ENCODE data around the gene HNRNPA2B1. TPM values are rescaled to one million over a fixed set of nuclear protein-coding genes. Genes with fewer than 3 reads are reported as not detected.
"Not testable (repeated sequence)": the region's sequence is repeated elsewhere in the genome, so short reads cannot be mapped to it uniquely, and the experiment has no call there.

Gene HNRNPA2B1
- total and polyA plus RNA-seq, 4 donors = 165 to 1,155 (median 662) TPM

- WGBS (ENCODE audit: insufficient coverage) = no CpG with 5 or more reads among the region's 3 CpGs
- peaks cover 3% of the 10 kb centered on the region for H3K4me1 ChIP-seq (ENCODE audit: control insufficient read depth, insufficient read depth, low read length)
- no peak overlapping the region for H3K4me3 ChIP-seq (ENCODE audit: low read depth, low read length)
- H3K9me3 ChIP-seq (ENCODE audit: control insufficient read depth, insufficient read depth, low read length) = no peaks in the 10 kb centered on the region
- no peak for DNase-seq (ENCODE audit: low read depth in 4 of 6, low spot score in 6 of 6)
- H3K27ac ChIP-seq (ENCODE audit: low read depth, low read length) = no peak overlapping the region
- no peaks in the 10 kb centered on the region for H3K27me3 ChIP-seq (ENCODE audit: control insufficient read depth, insufficient read depth, low read length)
- no peaks in the 10 kb centered on the region for H3K36me3 ChIP-seq (ENCODE audit: control insufficient read depth, insufficient read depth, low read length)
These were observed 33.1 kb downstream of the HNRNPA2B1 start for GRCh38 chr7:26167303-26167934.

DNA sequence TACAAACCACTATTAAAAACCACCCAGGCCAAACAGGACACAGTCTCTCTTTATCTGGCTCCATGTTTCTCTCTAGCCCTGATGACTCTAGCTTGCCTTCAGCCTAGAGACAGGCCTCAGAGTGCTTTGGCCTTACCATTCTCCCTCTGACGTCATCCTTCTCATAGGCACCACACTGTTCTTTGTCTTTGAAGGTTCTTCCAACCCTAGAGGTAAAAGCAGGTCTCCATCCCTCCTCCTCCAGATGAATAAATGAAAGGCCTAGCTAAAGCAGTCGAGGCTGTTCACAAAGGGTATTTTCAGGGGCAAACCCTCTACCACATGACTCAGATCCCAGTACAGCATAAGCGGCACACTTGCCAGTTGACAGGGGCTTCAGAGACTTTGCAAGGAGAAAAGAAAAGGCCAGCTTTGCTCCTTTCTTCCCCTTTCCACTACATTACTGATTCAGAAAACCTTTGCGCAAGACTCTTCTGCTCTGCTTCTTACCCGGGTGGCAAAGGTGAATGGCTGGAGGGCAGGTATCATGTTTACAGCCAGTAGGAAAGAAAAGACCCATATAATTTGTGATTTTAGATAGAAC is 33.8 kb downstream of the HNRNPA2B1 start:
- no peaks in the 10 kb centered on the region for H3K27me3 ChIP-seq (ENCODE audit: control insufficient read depth, insufficient read depth, low read length)
- H3K27ac ChIP-seq (ENCODE audit: low read depth, low read length) = no peak overlapping the region
- DNase-seq (ENCODE audit: low read depth in 4 of 6, low spot score in 6 of 6) = no peak
- H3K4me1 ChIP-seq (ENCODE audit: control insufficient read depth, insufficient read depth, low read length) = peaks cover 3% of the 10 kb centered on the region
- H3K9me3 ChIP-seq (ENCODE audit: control insufficient read depth, insufficient read depth, low read length) = no peaks in the 10 kb centered on the region
- no peaks in the 10 kb centered on the region for H3K36me3 ChIP-seq (ENCODE audit: control insufficient read depth, insufficient read depth, low read length)
- WGBS (ENCODE audit: insufficient coverage) = 73% methylated on average over 3 of the region's 5 CpGs
- no peak overlapping the region for H3K4me3 ChIP-seq (ENCODE audit: low read depth, low read length)

DNA sequence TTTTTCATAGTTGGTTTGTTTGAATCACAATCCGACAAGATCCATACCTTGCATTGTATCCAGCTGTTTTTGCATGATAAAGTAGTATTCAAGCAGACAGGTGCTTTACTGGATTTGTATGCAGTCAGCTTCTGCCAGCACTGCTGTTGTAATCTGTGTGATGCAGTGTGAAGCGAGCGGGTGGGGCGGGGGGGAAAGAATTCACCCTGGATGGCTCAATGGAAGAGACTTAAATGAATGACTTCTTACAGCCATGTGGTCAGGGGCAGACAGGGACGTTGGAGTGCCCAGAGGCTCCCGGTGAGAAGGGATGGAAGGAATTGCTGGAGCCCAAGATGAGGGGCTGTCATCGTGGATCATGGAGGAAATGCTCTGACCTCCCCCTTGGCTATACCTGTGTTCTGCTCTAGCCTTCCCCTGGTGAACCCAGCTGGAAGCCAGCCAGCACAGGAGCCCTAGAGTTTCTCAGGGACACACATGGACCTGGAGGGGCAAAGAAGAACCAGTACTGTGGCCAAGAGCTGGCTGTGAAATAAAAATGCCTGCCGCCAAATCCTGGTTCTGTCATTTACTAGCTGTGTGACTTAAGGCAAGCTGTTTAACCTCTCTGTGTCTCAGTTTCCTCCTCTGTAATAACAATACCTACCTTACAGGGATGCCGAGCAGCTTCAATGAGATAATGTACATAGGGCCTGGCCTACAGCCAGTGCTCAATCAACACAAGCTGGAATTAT is 34.4 kb downstream of the HNRNPA2B1 start:
- Histone ChIP-seq H3K4me1 (ENCODE audit: control insufficient read depth, insufficient read depth, low read length) (peaks cover 3% of the 10 kb centered on the region), H3K27me3 (ENCODE audit: control insufficient read depth, insufficient read depth, low read length) (no peaks in the 10 kb centered on the region), H3K4me3 (ENCODE audit: low read depth, low read length) (no peak overlapping the region), H3K27ac (ENCODE audit: low read depth, low read length) (no peak overlapping the region), H3K36me3 (ENCODE audit: control insufficient read depth, insufficient read depth, low read length) (no peaks in the 10 kb centered on the region), H3K9me3 (ENCODE audit: control insufficient read depth, insufficient read depth, low read length) (no peaks in the 10 kb centered on the region)
- 40% methylated on average over 7 of the region's 9 CpGs for WGBS (ENCODE audit: insufficient coverage)
- DNase-seq (ENCODE audit: low read depth in 4 of 6, low spot score in 6 of 6) = peak in 1 of 6 donors; percentile 27

- whole genome bisulfite sequencing (ENCODE audit: insufficient coverage) = no CpG with 5 or more reads among the region's 1 CpG
- H3K27ac ChIP-seq (ENCODE audit: low read depth, low read length); H3K4me3 ChIP-seq (ENCODE audit: low read depth, low read length); H3K9me3 ChIP-seq (ENCODE audit: control insufficient read depth, insufficient read depth, low read length); DNase-seq (ENCODE audit: low read depth in 4 of 6, low spot score in 6 of 6); H3K36me3 ChIP-seq (ENCODE audit: control insufficient read depth, insufficient read depth, low read length); H3K4me1 ChIP-seq (ENCODE audit: control insufficient read depth, insufficient read depth, low read length); H3K27me3 ChIP-seq (ENCODE audit: control insufficient read depth, insufficient read depth, low read length): not testable (repeated sequence)
These were observed 36.7 kb downstream of the HNRNPA2B1 start for GRCh38 chr7:26163804-26164203.

DNA sequence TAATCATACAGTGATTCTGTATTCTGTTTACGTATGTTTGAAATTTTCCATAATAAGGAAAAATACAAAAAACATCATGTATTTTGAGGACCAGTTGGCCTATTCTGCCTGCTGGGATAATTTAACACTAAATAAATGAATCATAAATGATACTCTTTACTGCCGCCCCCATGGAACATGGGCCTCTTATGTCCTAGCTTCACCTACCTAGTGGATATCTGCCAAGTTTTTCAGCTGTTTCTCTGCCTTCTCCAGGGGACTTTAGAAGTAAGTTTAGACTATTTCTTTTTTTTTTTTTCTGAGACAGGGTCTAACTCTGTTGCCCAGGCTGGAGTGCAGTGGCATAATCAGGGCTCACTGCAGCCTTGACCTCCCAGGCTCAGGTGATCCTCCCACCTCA is 38.1 kb downstream of the HNRNPA2B1 start:
- Histone ChIP-seq H3K4me3 (ENCODE audit: low read depth, low read length) (no peak overlapping the region), H3K36me3 (ENCODE audit: control insufficient read depth, insufficient read depth, low read length) (no peaks in the 10 kb centered on the region), H3K9me3 (ENCODE audit: control insufficient read depth, insufficient read depth, low read length) (no peaks in the 10 kb centered on the region), H3K4me1 (ENCODE audit: control insufficient read depth, insufficient read depth, low read length) (peaks cover 3% of the 10 kb centered on the region), H3K27ac (ENCODE audit: low read depth, low read length) (no peak overlapping the region), H3K27me3 (ENCODE audit: control insufficient read depth, insufficient read depth, low read length) (peaks cover 3% of the 10 kb centered on the region)
- no peak for DNase-seq (ENCODE audit: low read depth in 4 of 6, low spot score in 6 of 6)
- no CpG with 5 or more reads among the region's 2 CpGs for WGBS (ENCODE audit: insufficient coverage)

DNA sequence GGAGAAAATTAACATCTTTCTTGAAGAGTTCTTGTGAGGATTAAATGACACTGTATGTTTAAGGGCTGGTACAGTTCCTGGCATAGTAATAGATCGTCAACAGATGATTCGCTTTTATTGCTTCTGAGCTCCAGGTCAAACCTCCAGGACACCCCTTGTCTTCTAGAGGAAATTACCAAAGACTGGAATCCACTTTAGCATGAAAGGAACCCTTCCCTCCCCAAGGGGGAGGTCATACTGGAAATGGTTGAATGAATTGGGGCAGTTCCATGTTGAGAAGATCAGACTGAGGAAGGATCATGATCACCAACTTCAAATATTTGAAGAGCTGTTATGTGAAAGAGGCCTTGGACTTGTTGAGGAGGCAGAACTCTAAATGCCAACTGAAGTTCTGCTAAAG is 39.6 kb downstream of the HNRNPA2B1 start:
- 83% methylated on average over 2 of the region's 2 CpGs for WGBS (ENCODE audit: insufficient coverage)
- H3K27ac ChIP-seq (ENCODE audit: low read depth, low read length) = no peak overlapping the region

DNA sequence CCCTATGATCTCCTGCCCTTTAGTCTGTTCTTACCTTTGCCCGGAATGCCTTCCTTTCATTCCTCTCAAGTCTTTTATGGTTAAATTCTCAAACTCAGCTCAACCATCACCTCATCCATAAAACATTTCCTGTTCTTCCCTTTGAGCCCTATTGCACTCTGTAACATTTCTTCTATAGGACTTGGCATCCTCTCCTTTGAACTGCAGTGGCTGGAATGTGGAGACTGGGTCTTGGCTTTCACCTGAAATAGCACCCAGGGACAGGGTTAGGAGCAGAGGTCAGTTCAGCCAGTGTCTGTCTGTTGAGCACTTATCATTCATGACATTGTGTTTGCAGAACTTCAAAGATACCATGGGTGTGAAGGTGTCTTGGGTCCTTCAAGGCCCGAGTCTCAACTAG is 41.3 kb downstream of the HNRNPA2B1 start:
- no peak overlapping the region for H3K4me3 ChIP-seq (ENCODE audit: low read depth, low read length)
- H3K9me3 ChIP-seq (ENCODE audit: control insufficient read depth, insufficient read depth, low read length) = no peaks in the 10 kb centered on the region
- no peak overlapping the region for H3K27ac ChIP-seq (ENCODE audit: low read depth, low read length)
- no peaks in the 10 kb centered on the region for H3K4me1 ChIP-seq (ENCODE audit: control insufficient read depth, insufficient read depth, low read length)
- DNase-seq (ENCODE audit: low read depth in 4 of 6, low spot score in 6 of 6) = no peak
- H3K27me3 ChIP-seq (ENCODE audit: control insufficient read depth, insufficient read depth, low read length) = peaks cover 16% of the 10 kb centered on the region
- 80% methylated on average over 2 of the region's 2 CpGs for WGBS (ENCODE audit: insufficient coverage)
- H3K36me3 ChIP-seq (ENCODE audit: control insufficient read depth, insufficient read depth, low read length) = no peaks in the 10 kb centered on the region

More for the DNA sequence above, 39.6 kb downstream of the HNRNPA2B1 start:
- no peak for DNase-seq (ENCODE audit: low read depth in 4 of 6, low spot score in 6 of 6)
- Histone ChIP-seq H3K27me3 (ENCODE audit: control insufficient read depth, insufficient read depth, low read length) (peaks cover 3% of the 10 kb centered on the region), H3K36me3 (ENCODE audit: control insufficient read depth, insufficient read depth, low read length) (no peaks in the 10 kb centered on the region), H3K9me3 (ENCODE audit: control insufficient read depth, insufficient read depth, low read length) (no peaks in the 10 kb centered on the region), H3K4me1 (ENCODE audit: control insufficient read depth, insufficient read depth, low read length) (no peaks in the 10 kb centered on the region), H3K4me3 (ENCODE audit: low read depth, low read length) (no peak overlapping the region)

- no peaks in the 10 kb centered on the region for H3K9me3 ChIP-seq (ENCODE audit: control insufficient read depth, insufficient read depth, low read length)
- H3K36me3 ChIP-seq (ENCODE audit: control insufficient read depth, insufficient read depth, low read length) = no peaks in the 10 kb centered on the region
- peaks cover 31% of the 10 kb centered on the region for H3K27me3 ChIP-seq (ENCODE audit: control insufficient read depth, insufficient read depth, low read length)
- H3K4me3 ChIP-seq (ENCODE audit: low read depth, low read length) = no peak overlapping the region
- no peak overlapping the region for H3K27ac ChIP-seq (ENCODE audit: low read depth, low read length)
- H3K4me1 ChIP-seq (ENCODE audit: control insufficient read depth, insufficient read depth, low read length) = peaks cover 7% of the 10 kb centered on the region
- no peak for DNase-seq (ENCODE audit: low read depth in 4 of 6, low spot score in 6 of 6)
- WGBS (ENCODE audit: insufficient coverage) = 75% methylated on average over 1 of the region's 4 CpGs
These were observed 42.9 kb downstream of the HNRNPA2B1 start for GRCh38 chr7:26157520-26158105.

DNA sequence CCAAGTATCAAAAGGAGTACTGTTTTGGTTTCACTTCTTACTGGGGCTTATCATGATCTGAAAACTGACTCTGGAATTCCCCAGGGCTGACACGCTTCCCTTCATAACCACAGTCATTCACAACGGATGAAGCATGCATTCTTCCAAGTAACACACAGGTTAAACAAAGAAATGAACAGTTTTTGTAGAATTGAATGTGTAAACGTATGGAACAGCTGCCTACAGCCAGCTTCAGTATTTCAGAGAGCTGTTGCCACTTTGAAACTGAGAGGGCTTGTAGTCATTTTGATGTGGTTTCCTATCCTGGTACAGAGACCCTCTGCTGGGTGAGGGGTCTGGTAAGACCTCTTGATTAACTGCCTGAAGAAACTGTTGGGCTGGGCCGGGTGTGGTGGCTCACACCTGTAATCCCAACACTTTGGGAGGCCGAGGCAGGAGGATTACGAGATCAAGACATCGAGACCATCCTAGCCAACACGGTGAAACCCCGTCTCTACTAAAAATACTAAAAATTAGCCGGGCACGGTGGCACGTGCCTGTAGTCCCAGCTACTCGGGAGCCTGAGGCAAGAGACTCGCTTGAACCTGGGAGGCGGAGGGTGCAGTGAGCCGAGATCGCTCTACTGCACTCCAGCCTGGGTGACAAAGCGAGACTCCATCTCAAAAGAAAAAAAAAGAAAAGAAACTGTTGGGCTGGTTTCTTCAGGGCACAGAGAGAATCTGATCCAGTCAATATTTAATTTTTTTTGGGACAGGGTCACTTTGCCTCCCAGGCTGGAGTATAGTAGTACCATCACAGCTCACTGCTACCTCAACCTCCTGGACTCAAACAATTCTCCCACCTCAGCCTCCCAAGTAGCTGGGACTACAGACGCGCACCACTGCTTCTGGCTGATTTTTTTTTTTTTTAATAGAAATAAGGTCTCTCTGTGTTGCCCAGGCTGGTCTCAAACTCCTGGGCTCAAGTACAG is 43.8 kb downstream of the HNRNPA2B1 start:
- H3K4me3 ChIP-seq (ENCODE audit: low read depth, low read length) = no peak overlapping the region
- H3K27me3 ChIP-seq (ENCODE audit: control insufficient read depth, insufficient read depth, low read length) = peaks cover 33% of the 10 kb centered on the region
- H3K4me1 ChIP-seq (ENCODE audit: control insufficient read depth, insufficient read depth, low read length) = peaks cover 14% of the 10 kb centered on the region
- H3K27ac ChIP-seq (ENCODE audit: low read depth, low read length) = no peak overlapping the region
- WGBS (ENCODE audit: insufficient coverage) = 87% methylated on average over 17 of the region's 20 CpGs
- no peak for DNase-seq (ENCODE audit: low read depth in 4 of 6, low spot score in 6 of 6)
- H3K9me3 ChIP-seq (ENCODE audit: control insufficient read depth, insufficient read depth, low read length) = no peaks in the 10 kb centered on the region
- H3K36me3 ChIP-seq (ENCODE audit: control insufficient read depth, insufficient read depth, low read length) = no peaks in the 10 kb centered on the region

All from spinal cord (tissue), 10 donors.